GM12801 (cell line): ENCODE results near the gene PGPEP1.

ENCODE experiments used
- TF ChIP-seq, protein P1 (sequence below): IDR thresholded peaks from one replicate; pipeline ENCODE4 v1.5.1; 2011; ENCODE audit warnings: control low read depth; ENCODE audit not compliant: insufficient read length; ENCODE audit errors: extremely low read depth

The PGPEP1 gene

DNA sequence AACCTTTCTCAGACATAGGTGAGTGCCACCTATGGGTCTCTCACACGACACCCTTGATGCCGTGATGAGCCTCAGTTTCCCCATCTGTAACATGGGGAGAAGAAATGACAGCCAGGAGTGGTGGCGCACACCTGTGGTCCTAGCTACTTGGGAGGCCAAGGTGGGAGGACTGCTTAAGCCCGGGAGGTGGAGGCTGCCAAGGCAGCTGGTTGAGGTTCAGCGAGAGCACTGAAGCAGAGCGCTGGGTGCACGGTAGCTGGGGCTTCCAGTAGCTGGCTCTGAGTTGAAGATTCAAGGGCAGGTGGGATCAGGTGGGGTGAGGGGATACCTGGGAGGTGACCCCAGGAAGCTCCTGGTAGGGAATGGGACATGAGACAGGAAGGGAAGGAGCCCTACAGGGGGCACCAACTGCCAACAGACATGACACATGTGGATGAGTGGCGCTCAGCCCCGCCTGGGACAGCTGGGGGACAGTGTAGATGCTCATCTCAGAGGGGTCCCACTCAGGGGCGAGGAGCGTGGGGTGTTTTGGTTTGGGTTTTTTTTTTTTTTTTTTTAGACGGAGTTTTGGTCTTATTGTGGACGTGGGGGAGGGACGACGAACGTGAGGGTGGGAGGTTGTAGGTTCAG lies 72.3 kb downstream of the PGPEP1 start:
- TF ChIP-seq, protein P1, sequence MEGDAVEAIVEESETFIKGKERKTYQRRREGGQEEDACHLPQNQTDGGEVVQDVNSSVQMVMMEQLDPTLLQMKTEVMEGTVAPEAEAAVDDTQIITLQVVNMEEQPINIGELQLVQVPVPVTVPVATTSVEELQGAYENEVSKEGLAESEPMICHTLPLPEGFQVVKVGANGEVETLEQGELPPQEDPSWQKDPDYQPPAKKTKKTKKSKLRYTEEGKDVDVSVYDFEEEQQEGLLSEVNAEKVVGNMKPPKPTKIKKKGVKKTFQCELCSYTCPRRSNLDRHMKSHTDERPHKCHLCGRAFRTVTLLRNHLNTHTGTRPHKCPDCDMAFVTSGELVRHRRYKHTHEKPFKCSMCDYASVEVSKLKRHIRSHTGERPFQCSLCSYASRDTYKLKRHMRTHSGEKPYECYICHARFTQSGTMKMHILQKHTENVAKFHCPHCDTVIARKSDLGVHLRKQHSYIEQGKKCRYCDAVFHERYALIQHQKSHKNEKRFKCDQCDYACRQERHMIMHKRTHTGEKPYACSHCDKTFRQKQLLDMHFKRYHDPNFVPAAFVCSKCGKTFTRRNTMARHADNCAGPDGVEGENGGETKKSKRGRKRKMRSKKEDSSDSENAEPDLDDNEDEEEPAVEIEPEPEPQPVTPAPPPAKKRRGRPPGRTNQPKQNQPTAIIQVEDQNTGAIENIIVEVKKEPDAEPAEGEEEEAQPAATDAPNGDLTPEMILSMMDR: no peak

DNA sequence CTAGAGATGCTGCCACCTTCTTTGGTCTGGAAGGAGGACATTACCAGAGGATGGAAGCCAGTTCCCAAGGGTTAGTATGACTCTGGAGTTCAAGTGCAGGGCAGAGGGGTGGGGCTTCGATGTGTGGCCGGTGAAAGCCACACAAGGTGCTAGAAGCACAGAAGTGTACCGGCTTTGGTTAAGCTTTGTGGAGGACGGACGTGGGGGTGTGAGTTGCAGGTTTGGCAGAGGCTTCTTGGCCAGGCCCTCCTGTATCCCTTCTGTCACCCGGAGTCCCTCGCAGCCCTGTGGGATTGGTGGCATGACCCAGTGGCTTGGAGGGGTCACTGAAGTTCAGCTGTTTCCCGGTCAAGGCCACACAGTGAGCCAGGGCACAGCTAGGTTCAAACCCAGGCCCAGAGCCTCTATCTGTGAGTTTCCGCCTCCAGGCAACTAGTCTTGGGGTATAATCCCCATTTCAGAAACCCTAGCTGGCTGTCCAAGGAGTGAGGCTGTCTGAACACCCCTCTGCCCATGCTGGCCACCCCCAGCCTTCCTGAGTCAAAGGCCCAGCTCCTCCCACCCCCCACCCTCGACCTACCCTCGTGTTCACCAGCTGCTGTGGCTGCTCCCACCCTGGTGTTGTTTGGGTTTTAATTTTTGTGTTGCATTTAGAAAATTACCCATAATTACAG lies 74.2 kb downstream of the PGPEP1 start:
- TF ChIP-seq, protein P1: no peak

DNA sequence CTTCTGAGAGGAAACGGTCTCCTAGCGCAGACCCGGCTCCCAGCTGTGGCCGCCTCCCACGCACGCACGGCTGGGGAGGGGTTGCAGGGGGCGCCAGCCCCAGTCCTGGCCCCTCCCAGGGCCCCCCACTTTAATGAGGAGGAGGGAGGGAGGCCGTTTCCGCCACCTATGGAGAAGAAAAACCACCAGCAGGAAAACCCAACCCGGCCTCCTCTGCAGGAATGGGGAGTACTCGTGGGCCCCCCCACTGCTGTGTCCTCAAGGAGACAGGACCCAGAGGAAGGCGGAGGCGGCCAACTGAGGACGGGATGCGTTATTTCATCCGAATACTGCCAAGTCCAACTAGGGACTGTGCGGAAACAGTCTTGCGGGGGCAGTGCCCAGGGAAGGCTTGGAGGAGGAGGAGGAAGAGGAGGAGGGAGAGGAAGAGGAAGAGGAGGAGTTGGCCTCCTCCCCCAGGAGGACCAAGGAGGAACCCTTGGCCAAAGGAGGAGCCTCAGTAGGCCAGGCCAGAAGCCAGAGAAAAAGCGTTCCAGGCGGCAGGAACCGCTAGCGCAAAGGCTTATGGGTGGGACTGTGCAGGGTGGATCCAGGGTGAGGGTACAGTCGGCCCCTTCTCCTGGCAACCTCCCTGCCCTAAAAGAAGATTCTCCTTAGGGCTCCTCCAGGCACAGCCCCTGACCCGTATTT lies 74.9 kb downstream of the PGPEP1 start:
- TF ChIP-seq, protein P1: no peak

DNA sequence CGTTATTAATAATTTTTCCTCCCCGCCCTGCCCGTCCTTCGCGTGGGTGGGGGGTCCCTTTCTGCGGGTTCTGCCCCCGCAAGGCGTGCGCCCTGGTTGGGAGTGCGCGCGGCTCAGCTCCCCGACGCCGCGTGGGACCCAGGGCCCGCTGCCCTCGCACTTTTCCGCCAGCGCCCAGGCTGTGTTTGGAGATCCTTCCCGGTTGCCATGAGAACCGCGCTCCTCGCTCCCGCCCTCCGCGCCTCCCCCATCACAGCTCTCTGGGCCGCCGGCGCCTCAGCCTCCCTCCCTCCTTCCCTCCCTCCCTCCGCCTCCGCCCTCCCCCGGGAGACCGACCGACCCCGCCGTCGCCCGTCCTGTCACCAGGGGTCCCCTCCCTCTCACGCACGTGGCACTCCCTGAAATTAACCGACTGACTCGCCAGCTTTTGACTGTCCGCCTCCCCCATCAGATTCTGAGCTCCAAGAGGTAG lies 76.4 kb downstream of the PGPEP1 start:
- TF ChIP-seq, protein P1: no peak

DNA sequence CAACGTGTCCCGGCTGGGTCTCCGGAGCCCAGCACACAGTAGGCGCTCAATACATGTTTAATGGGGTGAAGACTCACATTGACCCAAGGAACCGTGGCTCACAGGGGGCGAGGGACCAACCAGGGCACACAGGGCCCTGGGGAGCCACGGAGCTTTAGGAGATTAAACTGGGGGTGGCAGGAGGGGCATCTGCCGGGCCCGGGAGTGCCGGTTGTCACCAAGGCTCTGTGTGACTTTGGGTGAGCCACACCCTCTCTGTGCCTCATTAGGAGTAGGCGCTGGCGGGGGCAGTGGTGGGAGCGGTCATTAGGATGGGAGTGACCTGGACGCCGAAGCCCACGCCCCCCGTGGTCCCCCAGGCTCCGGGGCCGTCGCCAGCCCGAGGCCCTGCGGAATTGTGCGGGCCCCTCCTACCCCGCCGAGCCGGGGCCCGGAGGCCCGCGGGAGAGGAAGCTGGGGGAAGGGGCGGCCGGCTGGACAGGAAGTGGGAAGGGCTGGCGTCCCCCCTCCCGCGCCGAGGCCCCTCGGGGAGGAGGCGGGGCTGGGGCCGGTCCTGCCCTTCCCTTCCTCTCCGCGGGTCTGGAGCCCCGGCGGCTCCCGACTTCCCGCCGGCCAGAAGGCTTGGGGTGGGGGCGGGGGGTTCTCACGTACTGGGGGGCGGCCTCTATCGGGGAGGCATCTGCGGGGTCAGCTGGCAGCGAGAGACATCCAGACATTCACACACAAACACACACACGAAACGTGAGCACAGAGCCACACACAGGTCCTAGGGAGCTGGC lies 77.0 kb downstream of the PGPEP1 start:
- TF ChIP-seq, protein P1: no peak

DNA sequence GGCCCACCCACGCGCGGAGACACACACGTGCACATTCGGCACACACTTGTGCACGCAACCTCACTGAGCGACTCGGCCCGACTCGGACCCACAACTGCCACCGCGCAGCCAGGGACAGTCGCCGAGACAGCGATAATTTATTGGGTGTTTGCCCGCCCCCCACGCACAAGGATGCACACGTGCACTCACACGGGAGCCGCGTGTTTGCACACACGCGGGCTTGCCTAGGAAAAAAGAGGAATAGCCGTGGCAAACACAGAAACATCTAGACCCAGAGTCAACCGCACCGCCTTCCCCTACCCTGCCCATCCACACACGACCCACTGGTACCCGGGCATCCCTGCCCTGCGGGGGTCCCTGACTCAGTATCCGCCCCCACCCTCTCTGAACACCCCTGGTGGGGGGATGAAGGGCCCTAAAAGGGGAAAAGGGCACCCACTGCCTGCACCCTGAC lies 77.7 kb downstream of the PGPEP1 start:
- TF ChIP-seq, protein P1: no peak
